HG02870 (cell line): ENCODE measurements around the gene SCO2.

Experiments
- ATAC-seq: cut with Tn5 transposase; IDR thresholded peaks from one replicate; pipeline ENCODE4 v1.9.1; 2021; ENCODE audit warnings: mild to moderate bottlenecking, moderate library complexity; ENCODE audit not compliant: unreplicated experiment

SCO2 gene

DNA sequence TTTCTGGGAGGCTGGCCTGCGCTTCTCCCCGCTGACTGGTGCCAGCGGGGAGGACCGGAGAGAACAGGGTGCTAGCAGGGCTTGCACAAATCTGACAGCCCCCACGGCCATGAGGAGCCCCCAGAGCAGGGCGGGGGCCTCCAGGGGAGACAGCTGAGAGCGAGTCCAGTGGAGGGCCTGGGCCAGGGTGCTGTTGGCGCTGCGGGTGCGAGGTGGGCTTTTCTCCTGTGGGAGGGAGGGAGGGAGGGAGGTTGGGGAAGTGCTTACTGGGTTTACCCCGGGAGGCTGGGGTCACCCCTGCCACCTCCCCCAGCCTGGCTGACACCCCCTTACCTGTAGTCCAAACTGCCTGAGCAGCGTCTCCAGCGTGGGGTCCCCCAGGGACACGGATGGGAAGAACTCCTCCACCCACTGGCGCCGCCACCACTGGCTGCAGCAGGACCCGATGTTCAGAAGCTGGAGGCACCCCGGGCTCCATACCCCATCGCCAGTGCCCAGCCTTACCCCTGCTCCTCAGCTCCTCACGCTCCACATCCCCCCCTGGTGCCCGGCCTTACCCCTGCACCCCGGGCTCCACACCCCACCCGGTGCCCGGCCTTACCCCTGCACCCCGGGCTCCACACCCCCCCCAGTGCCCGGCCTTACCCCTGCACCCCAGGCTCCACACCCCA, 21.8 kb downstream of the SCO2 start:
- no peak for ATAC-seq

DNA sequence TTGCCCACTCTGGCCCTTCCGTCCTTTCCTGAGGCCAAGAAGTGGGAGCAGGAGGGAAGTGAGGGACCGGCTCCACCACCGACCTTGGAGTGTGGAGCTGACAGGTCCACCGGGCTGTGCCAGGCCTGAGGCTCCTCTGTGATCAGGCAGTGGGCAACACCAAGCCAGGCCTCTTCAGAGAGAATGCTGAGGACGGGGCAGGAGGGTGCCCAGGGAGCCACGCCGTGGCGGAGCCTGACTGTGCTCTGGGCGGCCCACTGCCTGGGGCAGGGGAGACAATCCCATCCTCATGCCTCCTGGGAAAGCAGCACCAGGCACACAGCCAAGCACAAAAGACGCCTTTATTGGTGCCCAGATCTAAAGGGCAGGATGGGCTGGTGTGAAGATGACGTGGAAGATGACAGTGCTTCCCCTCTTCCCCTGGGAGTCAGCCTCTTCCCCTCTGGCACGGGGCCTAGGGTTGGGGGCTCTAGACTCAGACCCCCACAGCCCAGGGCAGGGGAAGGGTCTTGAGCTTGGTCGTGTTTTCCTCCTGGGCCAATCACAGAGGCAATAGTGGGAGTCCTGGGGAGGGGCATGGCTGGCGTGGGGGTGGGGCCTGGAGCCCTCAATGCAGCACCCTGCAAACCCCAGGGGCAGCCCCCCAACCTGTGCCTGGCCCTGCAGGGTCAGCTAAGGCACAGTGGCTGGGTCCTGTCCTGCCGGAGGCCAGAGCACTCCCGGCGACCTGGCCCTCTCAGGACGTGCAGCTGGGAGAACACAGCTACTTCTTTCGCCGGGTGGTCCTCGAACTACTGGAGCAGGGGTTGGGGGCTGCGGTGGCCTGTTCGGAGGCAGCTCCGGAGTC, 22.5 kb downstream of the SCO2 start:
- ATAC-seq: no peak

- ATAC-seq: no peak
Observed at GRCh38 chr22:50502096-50502495, 23.3 kb downstream of the SCO2 start.

GRCh38 chr22:50500452-50500851, 24.9 kb downstream of the SCO2 start:
- no peak for ATAC-seq

DNA sequence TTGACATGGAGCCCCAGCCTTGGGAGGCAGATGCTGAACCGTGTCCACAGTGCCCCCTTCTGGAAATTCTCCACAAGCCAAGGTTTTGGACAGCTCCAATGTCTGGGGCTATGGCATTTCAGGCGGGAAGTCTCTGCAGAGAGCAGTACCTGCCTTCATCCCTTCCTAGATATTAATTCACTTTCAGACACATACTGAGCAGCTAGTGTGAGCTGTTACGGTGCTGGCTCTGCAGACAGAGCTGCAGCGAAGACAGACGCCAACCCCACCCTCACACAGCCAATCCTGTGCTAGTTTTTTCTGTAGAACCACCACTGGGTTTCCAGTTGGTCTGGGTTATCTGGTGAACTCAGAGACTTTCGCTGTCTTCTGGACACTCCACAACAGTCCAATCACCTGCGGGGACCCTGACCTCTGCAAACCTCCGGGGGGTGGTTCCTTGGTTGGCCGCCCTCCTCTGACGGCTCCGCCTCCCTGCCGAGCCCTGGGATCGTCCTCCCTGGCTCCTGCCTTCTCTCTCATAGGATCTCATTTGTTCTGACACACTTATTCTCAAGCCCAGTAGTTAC, 27.0 kb downstream of the SCO2 start:
- ATAC-seq: no peak

DNA sequence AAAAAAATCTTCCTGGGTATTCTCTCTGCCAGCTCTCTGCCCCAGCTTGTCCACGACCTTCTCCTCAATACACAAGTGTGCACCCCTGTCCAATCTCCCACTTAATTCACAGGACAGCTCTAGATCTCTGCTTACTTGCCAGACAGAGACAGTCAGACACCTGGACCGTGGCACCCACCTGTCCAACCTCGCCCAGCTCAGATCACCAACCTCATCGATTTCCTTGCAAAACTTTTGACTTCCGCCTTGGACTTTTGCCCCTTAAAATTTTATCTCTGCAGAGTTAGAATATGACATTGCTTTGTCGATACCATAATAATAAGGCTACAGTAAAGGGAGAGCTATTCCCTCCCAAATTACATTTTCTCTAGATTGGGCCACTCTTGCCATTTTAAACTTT, 28.3 kb downstream of the SCO2 start:
- ATAC-seq: no peak

GRCh38 chr22:50490531-50491308, 34.7 kb downstream of the SCO2 start:
- ATAC-seq: no peak

GRCh38 chr22:50489363-50490243, 35.8 kb downstream of the SCO2 start:
- ATAC-seq: no peak

DNA sequence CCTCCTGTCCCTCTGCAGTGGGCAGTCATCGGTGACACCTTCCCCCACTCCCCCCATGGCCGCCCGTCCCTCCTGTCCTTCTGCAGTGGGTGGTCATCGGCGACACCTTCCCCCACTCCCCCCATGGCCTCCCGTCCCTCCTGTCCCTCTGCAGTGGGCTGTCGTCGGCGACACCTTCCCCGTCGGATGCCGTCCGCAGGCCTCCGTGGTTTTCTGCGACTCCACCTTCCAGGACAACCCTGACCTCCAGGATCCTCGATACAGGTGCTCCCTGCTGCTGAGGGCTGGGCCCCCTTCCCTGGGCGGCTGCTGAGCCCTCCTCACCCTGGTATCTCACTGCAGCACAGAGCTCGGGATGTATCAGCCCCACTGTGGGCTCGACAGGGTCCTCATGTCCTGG, 36.5 kb downstream of the SCO2 start:
- no peak for ATAC-seq

DNA sequence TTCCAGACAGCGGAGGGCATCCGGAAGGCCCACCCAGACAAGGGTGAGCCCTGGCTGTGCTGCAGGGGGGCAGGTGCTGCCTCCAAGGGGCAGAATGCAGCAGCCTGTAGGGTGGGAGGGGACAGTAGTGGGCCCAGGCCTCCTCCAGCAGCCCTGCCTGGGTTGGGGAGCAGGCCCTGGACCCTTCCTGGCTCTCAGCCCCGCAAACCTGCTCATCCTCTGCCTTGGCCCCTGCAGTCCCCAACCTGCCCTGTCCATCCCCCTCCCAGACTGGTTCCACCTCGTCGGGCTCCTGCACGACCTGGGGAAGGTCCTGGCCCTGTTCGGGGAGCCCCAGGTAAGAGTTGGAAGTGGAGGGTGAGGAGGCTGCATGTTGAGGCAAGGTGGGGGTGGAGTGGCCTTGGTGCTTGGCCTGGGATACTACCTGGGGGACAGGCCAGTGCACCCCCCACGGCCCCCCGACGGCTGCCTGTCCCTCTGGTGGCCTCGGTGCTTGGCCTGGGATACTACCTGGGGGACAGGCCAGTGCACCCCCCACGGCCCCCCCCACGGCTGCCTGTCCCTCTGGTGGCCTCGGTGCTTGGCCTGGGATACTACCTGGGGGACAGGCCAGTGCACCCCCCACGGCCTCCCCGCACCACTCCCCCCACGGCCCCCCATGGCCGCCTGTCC, 37.3 kb downstream of the SCO2 start:
- no peak for ATAC-seq

DNA sequence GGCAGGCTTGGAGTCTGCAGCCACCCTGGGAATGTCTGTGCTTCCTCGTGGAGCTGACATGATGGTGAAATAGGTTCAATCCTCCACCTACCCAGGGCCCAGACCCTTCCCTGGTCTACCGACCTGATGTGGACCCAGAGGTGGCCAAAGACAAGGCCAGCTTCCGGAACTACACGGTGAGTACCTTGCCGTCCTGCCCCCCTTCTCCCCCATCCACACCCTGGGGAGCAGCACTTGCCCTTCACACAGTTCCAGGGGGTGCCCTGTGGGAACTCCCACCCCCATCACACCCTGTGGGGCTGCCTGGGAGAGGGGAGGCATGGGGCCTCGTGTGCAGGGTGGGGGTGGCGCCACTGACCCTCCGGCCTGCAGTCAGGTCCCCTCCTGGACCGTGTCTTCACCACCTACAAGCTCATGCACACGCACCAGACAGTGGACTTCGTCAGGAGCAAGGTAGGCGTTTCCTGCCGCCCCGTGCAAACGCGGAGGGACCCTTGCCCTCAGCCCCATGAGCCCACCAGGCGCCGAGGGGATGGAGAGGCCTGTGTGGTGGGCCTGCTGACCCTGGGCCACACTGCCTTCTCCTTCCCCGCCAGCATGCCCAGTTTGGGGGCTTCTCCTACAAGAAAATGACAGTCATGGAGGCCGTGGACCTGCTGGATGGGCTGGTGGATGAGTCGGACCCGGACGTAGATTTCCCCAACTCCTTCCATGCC, 38.0 kb downstream of the SCO2 start:
- no peak for ATAC-seq

DNA sequence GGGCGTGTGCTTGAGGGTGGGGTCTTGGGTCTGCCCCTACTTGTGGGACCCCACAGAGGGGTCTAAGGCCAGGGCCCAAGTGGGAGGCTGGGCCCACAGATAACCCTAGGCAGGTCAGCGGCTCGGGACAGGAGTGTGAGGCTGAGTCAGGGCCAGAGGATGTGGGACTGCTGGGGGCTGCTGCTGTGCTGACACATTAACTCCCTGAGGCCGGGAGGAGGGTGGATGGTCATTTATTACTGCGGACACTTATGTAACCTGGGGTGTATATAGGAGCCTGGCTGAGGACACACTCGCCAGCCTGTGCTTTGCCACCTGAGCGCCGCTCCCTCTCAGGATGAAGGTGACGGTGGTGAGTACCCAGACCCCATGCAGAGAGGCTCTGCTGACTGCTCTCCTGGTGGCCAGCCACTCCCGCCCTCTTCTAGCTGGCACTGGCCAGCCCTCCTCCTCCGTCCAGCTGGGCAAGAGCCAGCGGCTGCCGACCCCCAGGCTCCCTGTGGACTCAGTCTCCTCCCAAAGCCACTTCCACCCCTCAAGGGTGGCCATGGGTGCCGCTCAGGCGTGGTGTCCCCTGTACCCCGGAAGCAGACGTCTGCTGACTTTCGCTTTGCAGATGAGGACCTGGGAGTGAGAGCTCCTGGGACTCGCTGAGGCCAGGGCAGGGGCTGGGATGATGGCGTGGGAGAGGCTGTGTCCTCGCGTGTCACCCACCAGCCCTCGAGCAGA, 38.7 kb downstream of the SCO2 start, which contains the start of gene MIOX:
Gene MIOX, plus strand, starts transcription at position 299 of the 729 bp plus-strand sequence. Its CDS starts 39 bp downstream, at position 338.
- ATAC-seq: no peak

DNA sequence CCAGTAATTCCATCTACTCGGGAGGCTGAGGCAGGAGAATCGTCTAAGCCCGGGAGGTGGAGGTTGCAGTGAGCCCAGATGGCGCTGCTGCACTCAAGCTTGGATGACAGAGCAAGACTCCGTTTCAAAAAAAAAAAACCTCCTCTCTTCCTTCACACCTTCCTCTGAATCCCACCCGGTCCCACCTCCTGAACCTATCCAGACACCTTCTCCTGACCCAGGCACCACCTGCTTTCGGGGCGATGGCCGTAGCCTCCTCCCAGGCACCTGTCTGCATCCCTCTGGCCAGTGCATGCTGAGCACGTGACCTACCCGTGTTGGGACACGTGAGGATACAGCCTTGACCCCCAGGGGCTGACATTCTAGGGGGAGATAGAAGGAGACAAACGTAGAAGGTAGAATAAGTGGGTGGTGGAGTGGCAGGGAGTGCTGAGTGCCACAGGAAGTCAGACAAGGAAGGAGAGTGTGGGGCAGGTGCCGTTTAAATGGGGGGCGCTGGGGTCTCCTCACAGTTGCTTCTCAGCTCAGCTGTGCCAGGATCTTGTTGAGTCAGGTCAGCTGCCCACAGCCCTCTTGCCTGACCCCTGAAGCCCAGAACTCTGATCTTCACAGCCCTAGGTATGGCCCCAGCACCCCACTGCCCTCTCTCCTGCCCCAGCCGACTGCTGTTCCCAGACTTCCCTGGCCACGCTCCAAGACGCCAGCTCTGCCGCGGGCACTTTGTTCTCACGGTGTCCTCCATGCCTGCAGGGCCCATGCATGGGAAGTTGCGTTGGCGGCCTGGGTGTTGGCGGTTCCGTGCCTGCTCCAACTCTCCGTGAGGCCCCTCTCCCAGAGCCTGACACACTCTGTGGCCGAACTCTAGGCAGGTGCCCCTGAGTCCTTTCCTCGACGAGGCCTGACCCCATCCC, 39.9 kb downstream of the SCO2 start:
- ATAC-seq: no peak

DNA sequence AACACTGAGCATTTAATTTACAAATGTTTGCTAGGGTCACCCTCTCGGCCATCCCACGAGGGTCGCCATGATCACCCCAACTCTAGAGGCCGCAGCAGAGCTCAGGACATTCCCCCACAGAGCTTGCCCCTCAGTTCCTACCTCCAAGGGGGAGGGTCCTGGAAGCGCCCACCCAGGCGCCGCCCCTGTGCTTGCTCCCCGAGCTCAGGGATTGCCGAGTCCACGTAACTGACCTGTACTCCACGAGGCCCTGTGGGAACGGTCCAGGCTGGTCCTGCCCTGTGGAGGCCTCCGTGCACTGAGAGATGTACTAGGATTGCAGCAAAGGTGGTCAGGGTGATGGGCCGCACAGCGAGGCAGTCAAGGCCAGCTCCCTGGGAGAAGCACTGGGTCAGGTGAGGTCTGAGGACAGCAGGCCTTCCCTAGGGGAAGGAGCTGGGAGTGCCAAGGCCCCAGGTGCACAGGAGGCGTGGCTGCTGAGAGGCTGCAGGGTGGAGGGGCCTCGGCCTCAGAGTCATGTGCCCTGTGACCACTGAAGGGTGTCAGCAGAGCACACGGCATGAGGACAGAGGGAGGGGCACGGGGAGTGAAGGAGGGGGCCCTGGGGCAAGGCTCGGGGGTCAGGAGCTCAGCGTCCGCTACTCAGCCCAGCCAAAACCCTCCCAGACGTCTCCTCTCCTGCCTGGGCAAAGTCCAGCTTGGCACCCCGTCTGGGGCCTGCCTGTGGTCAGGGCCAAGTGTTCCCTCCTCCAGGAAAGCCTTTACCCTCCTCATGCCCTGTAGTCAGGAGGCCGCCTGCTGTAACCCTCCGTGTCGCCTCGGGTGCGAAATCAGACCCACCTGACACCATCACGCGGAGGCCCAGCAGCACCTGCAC, 41.2 kb downstream of the SCO2 start:
- no peak for ATAC-seq

GRCh38 chr22:50483556-50483955, 41.8 kb downstream of the SCO2 start:
- ATAC-seq: no peak

GRCh38 chr22:50483106-50483505, 42.3 kb downstream of the SCO2 start:
- ATAC-seq: no peak
